ENCODE data around the gene EEF1A2. TPM values are rescaled to one million over a fixed set of nuclear protein-coding genes. Genes with fewer than 3 reads are reported as not detected.

Gene EEF1A2
- total RNA-seq, 6 experiments from 2014 or later = 0.22 to 153 (median 1.0) TPM

- H3K9me3 ChIP-seq = no peaks in the 10 kb centered on the region
- DNase-seq = no peak
- no peak for TF ChIP-seq POLR2A (IDR thresholded peaks at IDR 0.05)
- no peak for TF ChIP-seq CTCF (IDR thresholded peaks at IDR 0.05)
- H3K36me3 ChIP-seq = no peaks in the 10 kb centered on the region
- no peaks in the 10 kb centered on the region for H3K4me1 ChIP-seq
- no peak overlapping the region for H3K27ac ChIP-seq
- WGBS (ENCODE audit: insufficient coverage, low coverage, low lambda C conversion rate, missing lambda C conversion rate) = 25% methylated on average over 16 of the region's 22 CpGs
- intact Hi-C loops (cut with DNase I) = no loop called here
- ATAC-seq = no peak
- H3K4me3 ChIP-seq = no peak overlapping the region
- H3K27me3 ChIP-seq = no peaks in the 10 kb centered on the region
Observed at GRCh38 chr20:63463400-63464288, 35.2 kb downstream of the EEF1A2 start.

- H3K4me1 ChIP-seq = no peaks in the 10 kb centered on the region
- 20% methylated on average over 1 of the region's 2 CpGs for WGBS (ENCODE audit: insufficient coverage, low coverage, low lambda C conversion rate, missing lambda C conversion rate)
- intact Hi-C loops (cut with DNase I) = no loop called here
- no peaks in the 10 kb centered on the region for H3K36me3 ChIP-seq
- no peak for TF ChIP-seq CTCF (IDR thresholded peaks at IDR 0.05)
- TF ChIP-seq POLR2A (IDR thresholded peaks at IDR 0.05) = no peak
- H3K9me3 ChIP-seq = no peaks in the 10 kb centered on the region
- no peak overlapping the region for H3K27ac ChIP-seq
- ATAC-seq (no peak), DNase-seq (no peak)
- H3K27me3 ChIP-seq = no peaks in the 10 kb centered on the region
- H3K4me3 ChIP-seq = no peak overlapping the region
Observed at GRCh38 chr20:63462244-63462643, 36.6 kb downstream of the EEF1A2 start.

GRCh38 chr20:63461104-63461763 lies 37.6 kb downstream of the EEF1A2 start:
- H3K27ac ChIP-seq = no peak overlapping the region
- intact Hi-C loops (cut with DNase I) = no loop called here
- DNase-seq (no peak), ATAC-seq (no peak)
- TF ChIP-seq CTCF (IDR thresholded peaks at IDR 0.05) = no peak
- no peak for TF ChIP-seq POLR2A (IDR thresholded peaks at IDR 0.05)
- WGBS (ENCODE audit: insufficient coverage, low coverage, low lambda C conversion rate, missing lambda C conversion rate) = 16% methylated on average over 11 of the region's 22 CpGs
- no peak overlapping the region for H3K4me3 ChIP-seq
- no peaks in the 10 kb centered on the region for H3K27me3 ChIP-seq
- no peaks in the 10 kb centered on the region for H3K9me3 ChIP-seq
- no peaks in the 10 kb centered on the region for H3K4me1 ChIP-seq
- no peaks in the 10 kb centered on the region for H3K36me3 ChIP-seq

- Histone ChIP-seq H3K27ac (no peak overlapping the region), H3K4me1 (no peaks in the 10 kb centered on the region), H3K4me3 (no peak overlapping the region), H3K36me3 (no peaks in the 10 kb centered on the region), H3K9me3 (no peaks in the 10 kb centered on the region), H3K27me3 (no peaks in the 10 kb centered on the region)
- intact Hi-C loops (cut with DNase I) = no loop called here
- ATAC-seq (no peak), DNase-seq (no peak)
- no peak for TF ChIP-seq CTCF (IDR thresholded peaks at IDR 0.05)
- no peak for TF ChIP-seq POLR2A (IDR thresholded peaks at IDR 0.05)
- 51% methylated on average over 12 of the region's 17 CpGs for WGBS (ENCODE audit: insufficient coverage, low coverage, low lambda C conversion rate, missing lambda C conversion rate)
Observed at GRCh38 chr20:63459070-63459380, 39.9 kb downstream of the EEF1A2 start.

All from right lobe of liver (tissue), 6 donors.